PC-3 (cell line): Measurements from ENCODE around the gene REX1BD. TPM values are rescaled to one million over a fixed set of nuclear protein-coding genes. Genes with fewer than 3 reads are reported as not detected.

Experiments
- ATAC-seq: fragments of 200-7000 bp; cut with Tn5 transposase; 2 replicates; pipeline ENCODE4 v1.9.1; 2020; ENCODE audit warnings: mild to moderate bottlenecking, moderate library complexity
- BruUV-seq: library from RNA; stranded (reverse); fragments of 400-500 nt; replicated peaks from 2 replicates; lab custom pipeline; 2021; lab: Mats Ljungman, UMichigan
- CTCF ChIA-PET: fragments of 300-600 bp; sonication (Branson Sonifier 250); formaldehyde crosslinking; loops from one replicate; lab custom pipeline; 2022; ENCODE audit warnings: antibody characterized with exemption; lab: Charles Lee
- POLR2A ChIA-PET: fragments of 300-600 bp; sonication (Branson Sonifier 250); formaldehyde crosslinking; loops from one replicate; lab custom pipeline; 2022; ENCODE audit warnings: antibody characterized with exemption; ENCODE audit not compliant: unreplicated experiment; lab: Charles Lee
- DNase-seq: peaks from one replicate; pipeline ENCODE4 v3.0.0-alpha.2; 2015
- H2AFZ ChIP-seq: fragments of 300-600 bp; sonication (generic); 2 replicates; pipeline ENCODE4 v1.6.0; 2016; ENCODE audit warnings: antibody characterized with exemption, low read length
- H3F3A ChIP-seq: fragments of 300-600 bp; sonication (generic); one replicate; pipeline ENCODE4 v1.6.0; 2017; ENCODE audit warnings: antibody characterized with exemption, low read length, control low read depth, mild to moderate bottlenecking; ENCODE audit not compliant: unreplicated experiment
- H3K27ac ChIP-seq: fragments of 300-600 bp; sonication (generic); 2 replicates; pipeline ENCODE4 v1.5.1; 2016; ENCODE audit warnings: mild to moderate bottlenecking, low read length
- H3K27me3 ChIP-seq: fragments of 300-600 bp; sonication (generic); 2 replicates; pipeline ENCODE4 v1.6.1; 2016; ENCODE audit warnings: low read length, mixed read lengths
- H3K36me3 ChIP-seq: fragments of 300-600 bp; sonication (generic); 2 replicates; pipeline ENCODE4 v1.6.1; 2016; ENCODE audit warnings: low read depth, mixed run types, low read length, mixed read lengths
- H3K4me1 ChIP-seq: fragments of 300-600 bp; sonication (generic); 2 replicates; pipeline ENCODE4 v1.5.1; 2016; ENCODE audit warnings: low read length; ENCODE audit not compliant: insufficient read depth
- H3K4me2 ChIP-seq: fragments of 300-600 bp; sonication (generic); 2 replicates; pipeline ENCODE4 v1.6.0; 2016; ENCODE audit warnings: low read length
- H3K4me3 ChIP-seq: fragments of 300-600 bp; sonication (generic); 2 replicates; pipeline ENCODE4 v1.5.1; 2016; ENCODE audit warnings: mild to moderate bottlenecking, low read length, mixed read lengths
- H3K79me2 ChIP-seq: fragments of 300-600 bp; sonication (generic); 2 replicates; pipeline ENCODE4 v1.6.1; 2017; ENCODE audit warnings: low read length, mixed read lengths
- H3K9ac ChIP-seq: fragments of 300-600 bp; sonication (generic); 2 replicates; pipeline ENCODE4 v1.6.0; 2016; ENCODE audit warnings: mild to moderate bottlenecking, low read length
- H3K9me2 ChIP-seq: fragments of 300-600 bp; sonication (generic); replicated peaks from 2 replicates; pipeline ENCODE4 v1.6.1; 2016; ENCODE audit warnings: mixed run types, low read length, mixed read lengths
- H3K9me3 ChIP-seq: fragments of 300-600 bp; sonication (generic); 2 replicates; pipeline ENCODE4 v1.6.1; 2016; ENCODE audit warnings: low read length, mixed read lengths
- H4K20me1 ChIP-seq: fragments of 300-600 bp; sonication (generic); 2 replicates; pipeline ENCODE4 v1.6.1; 2016; ENCODE audit warnings: low read length, mixed read lengths
- EZH2 ChIP-seq: fragments of 300-600 bp; sonication (generic); IDR thresholded peaks from one replicate; pipeline ENCODE4 v1.6.1; 2017; ENCODE audit warnings: antibody characterized with exemption, mild to moderate bottlenecking, low read length; ENCODE audit not compliant: unreplicated experiment
- EZH2phosphoT487 ChIP-seq: fragments of 300-600 bp; sonication (generic); IDR thresholded peaks from 2 replicates; pipeline ENCODE4 v1.6.1; 2018; ENCODE audit warnings: mild to moderate bottlenecking, antibody characterized with exemption, low read length, borderline replicate concordance
- intact Hi-C: fragments of 100-400 bp; cut with micrococcal nuclease; formaldehyde crosslinking; loops from 2 replicates; pipeline ENCODE4 v1.9.0; 2023
- total RNA-seq: library from RNA; depleted of rRNA; stranded (reverse); fragments of >200 nt; gene quantifications from 2 replicates; pipeline ENCODE4 v1.2.3, GENCODE V29; 2014; rRNA removed
- TF ChIP-seq, protein P1 (sequence below): fragments of 300-600 bp; sonication (generic); conservative IDR thresholded peaks from 2 replicates; pipeline ENCODE4 v1.5.1; 2017; ENCODE audit warnings: antibody characterized with exemption, low read depth, mild to moderate bottlenecking, low read length

REX1BD gene
- total RNA-seq, 1 experiment from 2014 or later = 121 TPM

DNA sequence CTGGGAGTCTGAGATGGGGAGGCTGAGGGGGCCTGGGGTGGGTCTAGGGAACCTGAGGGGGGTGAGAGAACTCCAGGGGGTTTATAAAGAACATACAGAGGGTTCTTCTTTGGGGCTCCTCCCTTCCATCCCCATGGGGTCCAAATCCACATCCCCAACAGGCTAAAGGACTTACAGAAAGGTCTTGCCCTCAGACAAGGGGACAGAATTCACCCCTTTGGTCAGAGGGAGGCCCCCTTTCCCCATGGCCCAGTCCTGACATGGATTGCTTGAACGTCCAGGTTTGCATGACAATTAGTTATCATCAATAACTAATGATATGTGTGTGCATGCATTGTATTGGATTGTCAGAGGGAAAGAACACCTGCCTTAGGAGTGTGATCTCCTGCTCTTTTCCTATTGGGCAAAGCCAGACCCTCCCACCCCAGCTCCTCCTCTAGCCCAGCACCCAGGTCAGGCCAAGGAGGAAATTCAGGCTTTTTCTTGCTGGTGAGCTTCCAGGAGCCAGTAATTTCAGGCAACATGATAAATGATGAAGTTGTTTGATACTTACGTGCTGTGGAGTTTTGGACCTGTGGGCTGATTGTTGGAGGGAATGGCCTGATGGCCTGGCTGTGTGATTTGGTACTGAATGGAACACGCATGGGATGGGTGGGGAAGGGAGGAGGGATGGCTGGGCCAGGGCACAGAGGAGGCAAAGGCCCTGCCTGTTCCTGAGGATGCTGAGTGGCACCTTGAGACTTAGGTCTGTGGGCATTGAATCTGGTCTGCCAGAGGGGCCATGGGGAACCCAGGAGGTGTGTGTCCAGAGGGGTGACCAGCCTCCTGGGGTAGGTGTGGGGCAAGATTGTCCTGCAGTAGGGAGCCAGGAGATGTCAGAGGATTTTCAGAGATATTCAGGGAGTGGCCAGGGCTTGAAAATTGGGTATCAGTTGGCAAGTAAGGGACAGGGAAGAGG is 49.4 kb downstream of the REX1BD start:
- H4K20me1 ChIP-seq = 0 out of 2 replicates have a peak, but pooled peaks cover 3% of the 10 kb centered on the region
- TF ChIP-seq EZH2phosphoT487 = no peak
- no peak for TF ChIP-seq EZH2
- TF ChIP-seq, protein P1, sequence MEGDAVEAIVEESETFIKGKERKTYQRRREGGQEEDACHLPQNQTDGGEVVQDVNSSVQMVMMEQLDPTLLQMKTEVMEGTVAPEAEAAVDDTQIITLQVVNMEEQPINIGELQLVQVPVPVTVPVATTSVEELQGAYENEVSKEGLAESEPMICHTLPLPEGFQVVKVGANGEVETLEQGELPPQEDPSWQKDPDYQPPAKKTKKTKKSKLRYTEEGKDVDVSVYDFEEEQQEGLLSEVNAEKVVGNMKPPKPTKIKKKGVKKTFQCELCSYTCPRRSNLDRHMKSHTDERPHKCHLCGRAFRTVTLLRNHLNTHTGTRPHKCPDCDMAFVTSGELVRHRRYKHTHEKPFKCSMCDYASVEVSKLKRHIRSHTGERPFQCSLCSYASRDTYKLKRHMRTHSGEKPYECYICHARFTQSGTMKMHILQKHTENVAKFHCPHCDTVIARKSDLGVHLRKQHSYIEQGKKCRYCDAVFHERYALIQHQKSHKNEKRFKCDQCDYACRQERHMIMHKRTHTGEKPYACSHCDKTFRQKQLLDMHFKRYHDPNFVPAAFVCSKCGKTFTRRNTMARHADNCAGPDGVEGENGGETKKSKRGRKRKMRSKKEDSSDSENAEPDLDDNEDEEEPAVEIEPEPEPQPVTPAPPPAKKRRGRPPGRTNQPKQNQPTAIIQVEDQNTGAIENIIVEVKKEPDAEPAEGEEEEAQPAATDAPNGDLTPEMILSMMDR = no peak
- no peaks in the 10 kb centered on the region for H3F3A ChIP-seq
- CTCF ChIA-PET = no interaction called here
- BruUV-seq = TSS peak; percentile 44
- no peaks in the 10 kb centered on the region for H3K36me3 ChIP-seq
- H3K4me2 ChIP-seq = peak overlapping the region; percentile 99
- no peak overlapping the region for H3K27ac ChIP-seq
- H3K4me3 ChIP-seq = peak overlapping the region; percentile 79
- H3K9me2 ChIP-seq = no peaks in the 10 kb centered on the region
- H3K27me3 ChIP-seq = no peaks in the 10 kb centered on the region
- H3K9ac ChIP-seq = peak overlapping the region; percentile 84
- peaks cover 12% of the 10 kb centered on the region for H3K4me1 ChIP-seq
- POLR2A ChIA-PET = interaction anchor here (0.6 kb wide), 1 partner anchor 142 kb away, joined by 3 read pairs; no protein-coding TSS in a partner anchor
- H2AFZ ChIP-seq = no peak overlapping the region
- no peaks in the 10 kb centered on the region for H3K9me3 ChIP-seq
- H3K79me2 ChIP-seq = peaks cover 41% of the 10 kb centered on the region
- DNase-seq (peak; percentile 44), ATAC-seq (no peak)
- intact Hi-C loops = loop anchor here (5.0 kb wide), 1 partner anchor 116 kb away; the partner anchor contains the start of gene ELL

DNA sequence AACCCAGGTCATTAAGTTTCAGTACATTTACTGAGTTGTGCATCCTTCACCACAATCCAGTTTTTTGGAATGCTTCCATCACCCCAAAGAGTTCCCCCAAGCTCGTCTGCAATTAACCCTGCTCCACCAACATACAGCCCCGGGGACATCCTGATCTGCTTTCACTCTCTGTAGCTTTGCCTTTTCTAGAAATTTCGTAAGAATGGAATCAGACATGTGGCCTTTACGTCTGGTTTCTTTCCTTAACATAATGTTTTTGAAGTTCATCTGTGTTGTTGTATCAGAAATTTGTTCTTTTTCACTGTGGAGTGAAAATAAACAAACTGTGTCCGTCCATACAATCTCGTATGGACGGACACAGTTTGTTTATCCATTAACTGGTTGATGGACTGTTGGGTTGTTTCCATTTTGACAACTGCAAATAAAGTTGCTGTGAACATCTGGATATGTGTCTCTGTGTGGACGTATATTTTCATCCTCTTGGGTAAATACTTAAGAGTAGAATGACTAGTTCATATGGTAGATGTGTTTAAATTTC is 51.2 kb downstream of the REX1BD start:
- Histone ChIP-seq H3K4me2 (no peak overlapping the region), H3F3A (no peaks in the 10 kb centered on the region), H3K79me2 (peaks cover 53% of the 10 kb centered on the region), H2AFZ (no peak overlapping the region), H3K9me3 (no peaks in the 10 kb centered on the region), H4K20me1 (peaks cover 9% of the 10 kb centered on the region; the same call in 1 of the 2 replicates), H3K9me2 (no peaks in the 10 kb centered on the region), H3K27me3 (no peaks in the 10 kb centered on the region), H3K36me3 (no peaks in the 10 kb centered on the region), H3K4me1 (peaks cover 12% of the 10 kb centered on the region), H3K27ac (no peak overlapping the region), H3K4me3 (no peak overlapping the region), H3K9ac (no peak overlapping the region)
- CTCF ChIA-PET = no interaction called here
- intact Hi-C loops = loop anchor here (5.0 kb wide), 1 partner anchor 117 kb away; the partner anchor contains the start of gene ELL
- DNase-seq = no peak
- POLR2A ChIA-PET = no interaction called here
- TF ChIP-seq, protein P1 = no peak
- ATAC-seq = no peak
- no TSS peak for BruUV-seq

Other genes with a start within 250 kb of the REX1BD start
- gene PGPEP1, start 248.2 kb upstream of the REX1BD start, total RNA-seq = 9.6 and 11.4 TPM in 2 replicates
- 84.3 and 105 TPM in 2 replicates for gene GDF15, start 202.6 kb upstream of the REX1BD start, total RNA-seq
- not detected in 2 replicates for gene LRRC25, start 191.2 kb upstream of the REX1BD start, total RNA-seq
- gene SSBP4, start 169.4 kb upstream of the REX1BD start, total RNA-seq = 97.5 and 99.9 TPM in 2 replicates
- 19.4 TPM in 2 replicates for gene ISYNA1, start 150.7 kb upstream of the REX1BD start, total RNA-seq
- gene ELL, start 66.7 kb upstream of the REX1BD start, total RNA-seq = 21.0 and 30.6 TPM in 2 replicates
- 243 and 278 TPM in 2 replicates for gene FKBP8, start 45.2 kb upstream of the REX1BD start, total RNA-seq
- gene KXD1, start 30.9 kb upstream of the REX1BD start, total RNA-seq = 137 and 162 TPM in 2 replicates
- gene UBA52, start 16.9 kb upstream of the REX1BD start, total RNA-seq = 871 and 1,108 TPM in 2 replicates
- 0.23 and 2.6 TPM in 2 replicates for gene CRLF1, start 18.0 kb downstream of the REX1BD start, total RNA-seq
- gene TMEM59L, start 24.1 kb downstream of the REX1BD start, total RNA-seq = 0.17 and 0.44 TPM in 2 replicates
- gene KLHL26, start 48.2 kb downstream of the REX1BD start, total RNA-seq = 8.4 and 12.7 TPM in 2 replicates
- 6.7 and 8.5 TPM in 2 replicates for gene CRTC1, start 94.9 kb downstream of the REX1BD start, total RNA-seq
- gene COMP, start 202.5 kb downstream of the REX1BD start, total RNA-seq = 0.04 TPM in 1 of 2 replicates, not detected in the other
- gene UPF1, start 243.2 kb downstream of the REX1BD start, total RNA-seq = 97.1 and 155 TPM in 2 replicates